NCI-H1436 treated with DMSO at 0.1 percent for 48 hours (cell line): Measurements from ENCODE around the gene DNAAF2.
"Not testable (repeated sequence)": the region's sequence is repeated elsewhere in the genome, so short reads cannot be mapped to it uniquely, and the experiment has no call there.

ENCODE experiments used
- DNase-seq: peaks from one replicate; lab custom pipeline; 2025; lab: John Stamatoyannopoulos, UW

The DNAAF2 gene

GRCh38 chr14:49622022-49622607 lies 12.9 kb downstream of the DNAAF2 start:
- no peak for DNase-seq

GRCh38 chr14:49621114-49621881 lies 13.7 kb downstream of the DNAAF2 start:
- DNase-seq, result no peak

GRCh38 chr14:49620182-49621113 lies 14.6 kb downstream of the DNAAF2 start, which contains the start of the genes MGAT2 and RPL36AL:
Gene MGAT2, plus strand, starts transcription at chr14:49620799. Its CDS starts 470 bp downstream, at chr14:49621269.
Gene RPL36AL, minus strand, starts transcription at chr14:49620626. Its CDS starts 1,522 bp downstream, at chr14:49619104.
- peak; percentile 89 for DNase-seq

GRCh38 chr14:49619730-49620129 lies 15.3 kb downstream of the DNAAF2 start:
- DNase-seq, result no peak

GRCh38 chr14:49619273-49619672 lies 15.8 kb downstream of the DNAAF2 start:
- DNase-seq, result not testable (repeated sequence)

GRCh38 chr14:49617852-49618519 lies 17.1 kb downstream of the DNAAF2 start:
- no peak for DNase-seq

- DNase-seq, result no peak
These were observed 19.3 kb downstream of the DNAAF2 start for GRCh38 chr14:49615776-49616175.

GRCh38 chr14:49614196-49614595 lies 20.8 kb downstream of the DNAAF2 start:
- no peak for DNase-seq

- DNase-seq, result no peak
These were observed 22.4 kb downstream of the DNAAF2 start for GRCh38 chr14:49612671-49613070.

GRCh38 chr14:49612251-49612650 lies 22.8 kb downstream of the DNAAF2 start:
- DNase-seq, result no peak

- DNase-seq, result no peak
These were observed 27.5 kb downstream of the DNAAF2 start for GRCh38 chr14:49607583-49607982.

- peak; percentile 45 for DNase-seq
These were observed 36.4 kb downstream of the DNAAF2 start, which contains the start of gene LRR1 for GRCh38 chr14:49598485-49599300. Gene LRR1, plus strand, starts transcription at chr14:49598940. Its CDS starts 81 bp downstream, at chr14:49599021.

GRCh38 chr14:49598189-49598484 lies 36.9 kb downstream of the DNAAF2 start:
- no peak for DNase-seq

- no peak for DNase-seq
These were observed 40.5 kb downstream of the DNAAF2 start for GRCh38 chr14:49594347-49595091.

- no peak for DNase-seq
These were observed 42.0 kb downstream of the DNAAF2 start for GRCh38 chr14:49593016-49593415.

GRCh38 chr14:49589387-49589786 lies 45.7 kb downstream of the DNAAF2 start:
- DNase-seq, result no peak

- DNase-seq, result peak; percentile 30
These were observed 48.2 kb downstream of the DNAAF2 start for GRCh38 chr14:49586673-49587460.

- DNase-seq, result peak; percentile 93
These were observed 49.0 kb downstream of the DNAAF2 start, which contains the start of gene RPS29 for GRCh38 chr14:49585803-49586672. Gene RPS29, minus strand, starts transcription at chr14:49586380. Its CDS starts 34 bp downstream, at chr14:49586346.
